SK-N-MC (cell line): ENCODE results near the gene MUL1.

ENCODE experiments used
- EZH2 ChIP-seq: fragments of 200-600 bp; sonication (generic); IDR thresholded peaks from one replicate; pipeline ENCODE4 v1.6.1; 2017; ENCODE audit warnings: antibody characterized with exemption
- FOXP2 ChIP-seq: optimal IDR thresholded peaks from 2 replicates; pipeline ENCODE3; 2011; ENCODE audit warnings: mild to moderate bottlenecking, moderate library complexity; ENCODE audit not compliant: insufficient read depth; ENCODE audit errors: extremely low read length, control extremely low read depth
- POLR2AphosphoS5 ChIP-seq: IDR thresholded peaks from 2 replicates; pipeline ENCODE4 v1.6.1; 2012; ENCODE audit warnings: mild to moderate bottlenecking, low read depth, low read length, borderline replicate concordance

DNA sequence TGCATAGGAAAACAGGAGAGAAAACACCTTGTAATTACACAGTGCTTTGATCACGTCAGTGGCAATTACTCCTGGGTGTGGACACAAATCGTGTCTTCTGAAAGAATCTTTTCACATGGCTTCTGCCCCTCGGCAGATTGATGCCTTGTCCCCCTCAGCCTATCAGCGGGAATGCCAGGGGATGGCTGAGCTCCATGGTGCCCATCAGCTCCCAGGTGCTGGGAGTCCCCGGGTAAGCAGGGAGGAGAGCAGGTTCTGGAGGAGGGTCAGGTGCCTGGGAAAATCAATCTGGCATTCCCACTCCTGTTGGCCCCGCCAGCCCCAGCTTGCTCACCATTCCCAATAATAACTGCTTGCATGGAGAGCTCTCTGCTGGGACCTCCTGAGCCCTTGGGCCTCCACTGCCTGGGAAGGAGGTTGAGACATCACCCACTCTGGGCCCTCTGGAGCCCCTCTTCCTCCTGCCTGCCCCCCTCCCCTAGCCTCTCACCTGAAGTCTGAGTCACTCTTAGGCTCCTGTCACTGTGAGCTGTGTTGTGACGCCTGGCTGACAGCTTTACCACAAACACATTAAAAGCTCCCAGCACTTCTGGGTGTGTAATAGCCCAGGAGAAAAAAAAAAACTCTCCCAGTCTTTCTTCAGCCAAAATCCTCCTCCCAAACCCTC lies 26.9 kb downstream of the MUL1 start:
- no peak for TF ChIP-seq EZH2
- no peak for TF ChIP-seq POLR2AphosphoS5
- TF ChIP-seq FOXP2: no peak
